Peyer's patch (tissue), 4 donors: ENCODE measurements around the gene UTRN. TPM values are rescaled to one million over a fixed set of nuclear protein-coding genes. Genes with fewer than 3 reads are reported as not detected.

ENCODE experiments used
- DNase-seq, 3 donors: peaks; one replicate each; pipeline ENCODE4 v3.0.0-alpha.2; 2017 to 2019
- H3K27ac ChIP-seq, 4 donors: fragments of 200-600 bp; sonication (generic); one replicate each; pipeline ENCODE4 v1.5.1; 2016 to 2019
- H3K27me3 ChIP-seq, 2 donors: fragments of 200-600 bp; sonication (generic); one replicate each; pipeline ENCODE4 v1.5.1; 2019
- H3K36me3 ChIP-seq, 3 donors: fragments of 200-600 bp; sonication (generic); one replicate each; pipeline ENCODE4 v1.5.1; 2016 to 2019
- H3K4me1 ChIP-seq, 4 donors: fragments of 200-600 bp; sonication (generic); one replicate each; pipeline ENCODE4 v1.5.1; 2016 to 2019
- H3K4me3 ChIP-seq, 4 donors: fragments of 200-600 bp; sonication (generic); 1 replicate in 3 of 4; 2 replicates in 1 of 4; pipeline ENCODE4 v1.5.1; 2016 to 2019; ENCODE audit warnings: mild to moderate bottlenecking in 1 of 4
- H3K9me3 ChIP-seq, 4 donors: fragments of 200-600 bp; sonication (generic); one replicate each; pipeline ENCODE4 v1.5.1; 2016 to 2019; ENCODE audit warnings: mild to moderate bottlenecking in 1 of 4
- CTCF ChIP-seq, 6 experiments: fragments of 450-650 bp in 4 of 6; fragments of 200-600 bp in 2 of 6; sonication (generic) in 1 of 6; IDR thresholded peaks; one replicate each; pipeline ENCODE4 v1.5.1; 2017 to 2019; ENCODE audit warnings: antibody characterized with exemption in 6 of 6, mild to moderate bottlenecking in 3 of 6, moderate library complexity in 1 of 6
- POLR2A ChIP-seq, 2 donors: fragments of 450-650 bp; IDR thresholded peaks; one replicate each; pipeline ENCODE4 v1.5.1; 2017; ENCODE audit warnings: antibody characterized with exemption in 2 of 2, mild to moderate bottlenecking in 2 of 2, moderate library complexity in 2 of 2
- total RNA-seq, 4 donors: library from RNA; depleted of rRNA; stranded (reverse); fragments of >200 nt; gene quantifications; one replicate each; pipeline ENCODE4 v1.1.0, GENCODE V29; 2016

UTRN gene
- total RNA-seq, 4 donors from 2014 or later = 61.1 to 579 (median 115) TPM

DNA sequence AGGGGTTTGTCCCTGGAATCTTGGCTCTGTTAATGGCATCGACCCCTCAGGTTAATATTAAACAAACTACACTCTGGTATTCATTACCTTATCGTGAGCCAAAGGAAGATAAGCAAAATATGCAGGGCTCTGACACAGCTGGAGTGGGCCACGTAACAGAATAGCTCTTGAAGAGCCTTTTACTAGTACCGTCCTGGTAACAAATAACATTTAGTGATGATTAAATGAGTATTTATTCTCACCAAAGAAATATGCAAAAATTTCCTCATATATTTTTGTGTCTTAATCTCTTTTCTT, 20.1 kb upstream of the UTRN start:
- no peak for DNase-seq
- Histone ChIP-seq H3K27me3 (no peaks in the 10 kb centered on the region), H3K36me3 (no peaks in the 10 kb centered on the region), H3K4me1 (peaks cover 0 to 4% (median 0%) of the 10 kb centered on the region in 4 donors), H3K4me3 (no peak overlapping the region), H3K27ac (no peak overlapping the region), H3K9me3 (no peaks in the 10 kb centered on the region)
- TF ChIP-seq POLR2A (IDR thresholded peaks at IDR 0.05) = no peak
- TF ChIP-seq CTCF (IDR thresholded peaks at IDR 0.05) = no peak

DNA sequence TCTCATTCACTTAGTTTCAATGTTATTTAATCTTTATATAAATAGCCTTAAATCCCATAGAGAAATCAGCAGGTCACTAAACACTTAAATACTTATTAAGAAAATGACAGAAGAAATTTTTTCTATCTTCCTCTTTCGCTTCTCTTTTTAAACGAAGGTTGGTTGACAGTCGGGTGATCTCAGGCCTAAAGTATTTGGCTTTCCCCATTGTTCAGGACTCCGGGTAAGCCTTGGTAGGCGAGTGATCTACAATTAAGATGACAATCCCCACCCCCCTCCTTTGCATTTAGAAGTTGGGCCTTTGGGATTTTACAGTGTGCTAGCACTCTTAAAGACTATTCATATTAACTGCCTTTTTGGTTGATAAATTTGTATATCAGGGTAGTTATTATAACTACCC, 19.7 kb upstream of the UTRN start:
- DNase-seq = no peak

GRCh38 chr6:144266091-144266649, 19.0 kb upstream of the UTRN start:
- no peak for DNase-seq
- TF ChIP-seq POLR2A (IDR thresholded peaks at IDR 0.05) (no peak), CTCF (IDR thresholded peaks at IDR 0.05) (no peak)
- no peaks in the 10 kb centered on the region for H3K36me3 ChIP-seq
- no peaks in the 10 kb centered on the region for H3K9me3 ChIP-seq
- no peak overlapping the region for H3K4me3 ChIP-seq
- H3K4me1 ChIP-seq = peaks cover 0 to 4% (median 0%) of the 10 kb centered on the region in 4 donors
- peak overlapping the region in 2 of 4 donors; percentile 31 to 42 for H3K27ac ChIP-seq
- H3K27me3 ChIP-seq = no peaks in the 10 kb centered on the region

More for the DNA sequence above, 19.7 kb upstream of the UTRN start:
- peak overlapping the region in 1 of 4 donors; percentile 42 for H3K27ac ChIP-seq
- H3K9me3 ChIP-seq = no peaks in the 10 kb centered on the region
- peaks cover 0 to 4% (median 0%) of the 10 kb centered on the region in 4 donors for H3K4me1 ChIP-seq
- H3K36me3 ChIP-seq = no peaks in the 10 kb centered on the region
- H3K27me3 ChIP-seq = no peaks in the 10 kb centered on the region
- H3K4me3 ChIP-seq = no peak overlapping the region
- TF ChIP-seq CTCF (IDR thresholded peaks at IDR 0.05) = no peak
- TF ChIP-seq POLR2A (IDR thresholded peaks at IDR 0.05) = no peak

- no peak for DNase-seq
- Histone ChIP-seq H3K27ac (no peak overlapping the region), H3K4me1 (peaks cover 0 to 4% (median 0%) of the 10 kb centered on the region in 4 donors), H3K27me3 (no peaks in the 10 kb centered on the region), H3K36me3 (no peaks in the 10 kb centered on the region), H3K9me3 (no peaks in the 10 kb centered on the region), H3K4me3 (no peak overlapping the region)
- TF ChIP-seq CTCF (IDR thresholded peaks at IDR 0.05) = no peak
- TF ChIP-seq POLR2A (IDR thresholded peaks at IDR 0.05) = no peak
Measured at GRCh38 chr6:144268794-144269349, 16.3 kb upstream of the UTRN start.

GRCh38 chr6:144277174-144277573, 8.0 kb upstream of the UTRN start:
- no peak overlapping the region for H3K4me3 ChIP-seq
- H3K36me3 ChIP-seq = no peaks in the 10 kb centered on the region
- TF ChIP-seq POLR2A (IDR thresholded peaks at IDR 0.05) (no peak), CTCF (IDR thresholded peaks at IDR 0.05) (no peak)
- no peaks in the 10 kb centered on the region for H3K4me1 ChIP-seq
- no peaks in the 10 kb centered on the region for H3K9me3 ChIP-seq
- no peak overlapping the region for H3K27ac ChIP-seq
- no peaks in the 10 kb centered on the region for H3K27me3 ChIP-seq
- DNase-seq = no peak
